ENCODE results near the gene KCTD11. TPM values are rescaled to one million over a fixed set of nuclear protein-coding genes. Genes with fewer than 3 reads are reported as not detected.

The KCTD11 gene
- total and polyA plus RNA-seq, 2 of the 13 experiments (the other 11 are each of a cell fraction or from before 2014, with no cell fraction given) = 1.6 to 2.6 TPM

GRCh38 chr17:7323731-7324437, 28.1 kb upstream of the KCTD11 start (continued):
- TF ChIP-seq ZNF687 (CRISPR knock-in tag; IDR thresholded peaks at IDR 0.05) = peak; percentile 48
- TF ChIP-seq ZBTB7B (CRISPR knock-in tag; IDR thresholded peaks at IDR 0.05) = no peak
- no peak for TF ChIP-seq NBN (conservative IDR thresholded peaks at IDR 0.05)

GRCh38 chr17:7324438-7324779, 27.6 kb upstream of the KCTD11 start:
- intact Hi-C loops (cut with micrococcal nuclease; ENCODE audit: unreplicated experiment) = loop anchor here (1.0 kb wide), 1 partner anchor 21 kb away; no protein-coding TSS in a partner anchor
- H3K4me2 ChIP-seq (ENCODE audit: low read depth, low read length) = no peak overlapping the region
- POLR2A ChIA-PET = no interaction called here
- H3K27me3 ChIP-seq (ENCODE audit: control insufficient read depth in 1 of 2, insufficient read depth in 2 of 2, low read length in 2 of 2) = no peaks in the 10 kb centered on the region; a peak in 1 of 5 replicates
- H3K4me3 ChIP-seq (replicated peaks in 1 of 3; ENCODE audit: insufficient read depth in 1 of 3, low read depth in 2 of 3, low read length in 3 of 3) = no peak overlapping the region
- H3K4me1 ChIP-seq (ENCODE audit: insufficient read depth, low read length) = peaks cover 16% of the 10 kb centered on the region
- CTCF ChIA-PET (ENCODE audit: low intra/inter-chr PET ratio, low total read pairs) = interaction anchor here (3.8 kb wide), 1 partner anchor 22 kb away, joined by 41 read pairs; no protein-coding TSS in a partner anchor
- ATAC-seq (no peak), DNase-seq (ENCODE audit: low spot score) (no peak), FAIRE-seq (no peak)
- peaks cover 12% of the 10 kb centered on the region for H3K79me2 ChIP-seq (ENCODE audit: insufficient read depth, low read length)
- no peaks in the 10 kb centered on the region for H4K20me1 ChIP-seq (ENCODE audit: insufficient read depth, low read length)
- no peak overlapping the region for H2AFZ ChIP-seq (ENCODE audit: low read length)
- BruUV-seq (replicated peaks) = no TSS peak
- 75% methylated on average over 3 of the region's 3 CpGs for WGBS (ENCODE audit: low lambda C conversion rate)
- in situ Hi-C loops (cut with HindIII; ENCODE audit: extremely low pct_ligation_motif_present, low pct_unique_long_range_greater_than_20kb) = no loop called here
- no peak overlapping the region for H3K27ac ChIP-seq (ENCODE audit: extremely low read length, insufficient read depth, low read length)
- TF ChIP-seq ZEB1 (IDR thresholded peaks at IDR 0.05; ENCODE audit: insufficient replicate concordance, low read depth) (no peak), SMAD1 (CRISPR knock-in tag; IDR thresholded peaks at IDR 0.05; ENCODE audit: borderline replicate concordance, low read depth) (0 out of 2 replicates have a peak, but pooled peaks have one; percentile 13)
- H3K9me3 ChIP-seq (ENCODE audit: low read length) = no peaks in the 10 kb centered on the region
- H3K36me3 ChIP-seq (replicated peaks in 1 of 2; ENCODE audit: control insufficient read depth in 1 of 2, insufficient read depth in 2 of 2, low read length in 2 of 2) = peaks cover 24 to 58% of the 10 kb centered on the region in 2 experiments
- no peak overlapping the region for H3K9ac ChIP-seq (ENCODE audit: insufficient read depth, low read depth, low read length)
